ENCODE data around the gene TRAP1. TPM values are rescaled to one million over a fixed set of nuclear protein-coding genes. Genes with fewer than 3 reads are reported as not detected.

Gene TRAP1
- total and polyA plus RNA-seq, 11 donors: 65.4 to 142 (median 110) TPM

GRCh38 chr16:3646348-3646920, 70.9 kb downstream of the TRAP1 start:
- intact Hi-C loops (cut with DNase I): no loop called here
- H3K27ac ChIP-seq: no peak overlapping the region
- 82 to 85% (median 83%) methylated on average over 15 of the region's 15 CpGs for WGBS, 4 donors
- no peak for TF ChIP-seq POLR2A (IDR thresholded peaks at IDR 0.05)
- H3K9me3 ChIP-seq: no peaks in the 10 kb centered on the region
- H3K4me1 ChIP-seq: peaks cover 0 to 9% (median 0%) of the 10 kb centered on the region in 12 donors
- ATAC-seq (no peak), DNase-seq (no peak)
- no peak overlapping the region for H3K4me3 ChIP-seq
- no peaks in the 10 kb centered on the region for H3K27me3 ChIP-seq
- H3K36me3 ChIP-seq: peaks cover 0 to 28% (median 6%) of the 10 kb centered on the region in 9 donors

- H3K4me3 ChIP-seq: no peak overlapping the region
- WGBS, 4 donors: 82 to 87% (median 85%) methylated on average over 18 to 19 of the region's 19 CpGs
- no peak for DNase-seq
- H3K27ac ChIP-seq: no peak overlapping the region
- H3K36me3 ChIP-seq: peaks cover 0 to 28% (median 2%) of the 10 kb centered on the region in 9 donors
- H3K4me1 ChIP-seq: peaks cover 0 to 9% (median 0%) of the 10 kb centered on the region in 12 donors
- H3K9me3 ChIP-seq: no peaks in the 10 kb centered on the region
- no peak for ATAC-seq
- no peak for TF ChIP-seq CTCF (IDR thresholded peaks at IDR 0.05)
- TF ChIP-seq POLR2A (IDR thresholded peaks at IDR 0.05): no peak
- H3K27me3 ChIP-seq: no peaks in the 10 kb centered on the region
- intact Hi-C loops (cut with DNase I): no loop called here
Observed at GRCh38 chr16:3645504-3646347, 71.6 kb downstream of the TRAP1 start.

- H3K36me3 ChIP-seq: peaks cover 0 to 31% (median under 1%) of the 10 kb centered on the region in 9 donors
- DNase-seq: no peak
- no peak for ATAC-seq
- no peaks in the 10 kb centered on the region for H3K27me3 ChIP-seq
- intact Hi-C loops (cut with DNase I): no loop called here
- H3K4me1 ChIP-seq: peaks cover 0 to 9% (median 0%) of the 10 kb centered on the region in 12 donors
- TF ChIP-seq CTCF (IDR thresholded peaks at IDR 0.05) (no peak), POLR2A (IDR thresholded peaks at IDR 0.05) (no peak)
- no peak overlapping the region for H3K4me3 ChIP-seq
- WGBS, 4 donors: 73 to 89% (median 83%) methylated on average over 6 of the region's 6 CpGs
- H3K9me3 ChIP-seq: no peaks in the 10 kb centered on the region
- no peak overlapping the region for H3K27ac ChIP-seq
Observed at GRCh38 chr16:3645108-3645503, 72.2 kb downstream of the TRAP1 start.

GRCh38 chr16:3643095-3643730, 74.1 kb downstream of the TRAP1 start:
- H3K27me3 ChIP-seq: no peaks in the 10 kb centered on the region
- ATAC-seq (no peak), DNase-seq (no peak)
- H3K4me3 ChIP-seq: no peak overlapping the region
- TF ChIP-seq CTCF (IDR thresholded peaks at IDR 0.05) (no peak), POLR2A (IDR thresholded peaks at IDR 0.05) (no peak)
- peaks cover 0 to 9% (median 0%) of the 10 kb centered on the region in 12 donors for H3K4me1 ChIP-seq
- H3K36me3 ChIP-seq: peaks cover 0 to 31% (median 0%) of the 10 kb centered on the region in 9 donors
- no peaks in the 10 kb centered on the region for H3K9me3 ChIP-seq
- intact Hi-C loops (cut with DNase I): no loop called here
- no peak overlapping the region for H3K27ac ChIP-seq
- 82 to 87% (median 84%) methylated on average over 14 of the region's 14 CpGs for WGBS, 4 donors
